ENCODE measurements around the gene CRHR1. TPM values are rescaled to one million over a fixed set of nuclear protein-coding genes. Genes with fewer than 3 reads are reported as not detected.
A peak's percentile ranks its signal among the peaks of the same experiment; 100 is the strongest.

The CRHR1 gene
- total RNA-seq, 2 experiments from 2014 or later, result not detected

DNA sequence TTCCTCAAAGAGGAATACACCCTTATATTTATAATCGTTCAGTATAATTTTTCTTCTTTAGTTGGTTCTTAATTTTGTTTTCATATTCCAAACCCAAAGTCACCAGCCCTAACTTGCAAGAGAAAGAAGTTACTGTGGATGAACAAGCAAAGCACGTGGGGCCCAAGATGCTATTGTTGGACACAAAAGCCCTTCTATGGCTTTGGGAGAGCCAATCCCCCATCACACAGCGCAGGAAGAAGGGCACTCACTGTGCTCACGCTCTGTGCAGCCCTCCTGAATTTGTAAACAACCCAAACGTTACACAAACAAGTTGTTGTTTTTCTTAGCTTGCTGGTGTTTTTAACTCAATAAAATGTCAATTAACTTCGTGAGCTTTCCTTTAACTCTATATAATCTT is 83.1 kb downstream of the CRHR1 start:
- Mint-ChIP-seq H3K27me3 (peaks cover 10% of the 10 kb centered on the region), H3K4me1 (ENCODE audit: low read depth) (peaks cover 5% of the 10 kb centered on the region), H3K27ac (no peak overlapping the region), H3K4me3 (no peak overlapping the region), H3K36me3 (ENCODE audit: low read depth) (no peaks in the 10 kb centered on the region), H3K9me3 (no peaks in the 10 kb centered on the region)
- TF ChIP-seq CTCF (IDR thresholded peaks at IDR 0.05), result no peak
- ChIA-PET POLR2A (no interaction called here), CTCF (interaction anchor here (1.1 kb wide), 2 partner anchors 15 to 27 kb away, joined by 3 to 5 read pairs; partner anchors contain the start of gene MAPT)
- DNase-seq (no peak), ATAC-seq (no peak)
- intact Hi-C loops (cut with micrococcal nuclease), result no loop called here

- peaks cover 5% of the 10 kb centered on the region for H3K4me1 Mint-ChIP-seq (ENCODE audit: low read depth)
- no peak overlapping the region for H3K27ac Mint-ChIP-seq
- no peaks in the 10 kb centered on the region for H3K9me3 Mint-ChIP-seq
- H3K36me3 Mint-ChIP-seq (ENCODE audit: low read depth), result no peaks in the 10 kb centered on the region
- ATAC-seq (no peak), DNase-seq (no peak)
- ChIA-PET CTCF (interaction anchor here (1.1 kb wide), 2 partner anchors 15 to 26 kb away, joined by 3 to 5 read pairs; partner anchors contain the start of gene MAPT), POLR2A (interaction anchor here (0.6 kb wide), 1 partner anchor 390 kb away, joined by 3 read pairs; no protein-coding TSS in a partner anchor)
- no peak for TF ChIP-seq CTCF (IDR thresholded peaks at IDR 0.05)
- no peak overlapping the region for H3K4me3 Mint-ChIP-seq
- intact Hi-C loops (cut with micrococcal nuclease), result no loop called here
- peaks cover 10% of the 10 kb centered on the region for H3K27me3 Mint-ChIP-seq
Measured at GRCh38 chr17:45867702-45868101, 83.6 kb downstream of the CRHR1 start.

DNA sequence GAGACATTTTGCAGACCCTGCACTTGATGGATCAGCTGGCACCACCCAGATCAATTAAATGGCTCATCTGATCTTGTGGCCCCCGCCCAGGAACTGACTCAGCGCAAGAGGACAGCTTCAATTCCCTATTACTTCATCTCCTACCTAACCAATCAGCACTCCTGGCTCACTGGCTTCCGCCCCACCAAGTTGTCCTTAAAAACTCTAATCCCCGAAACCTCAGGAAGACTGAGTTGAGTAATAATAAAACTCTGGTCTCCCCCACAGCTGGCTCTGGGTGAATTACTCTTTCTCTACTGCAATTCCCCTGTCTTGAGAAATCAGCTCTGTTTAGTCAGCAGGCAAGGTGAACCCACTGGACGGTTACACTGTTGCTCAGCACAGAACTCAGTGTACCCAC is 84.2 kb downstream of the CRHR1 start:
- ChIA-PET POLR2A (interaction anchor here (0.6 kb wide), 1 partner anchor 390 kb away, joined by 3 read pairs; no protein-coding TSS in a partner anchor), CTCF (interaction anchor here (1.1 kb wide), 1 partner anchor 26 kb away, joined by 5 read pairs; the partner anchor contains the start of gene MAPT)
- no peak overlapping the region for H3K27ac Mint-ChIP-seq
- ATAC-seq, result no peak
- peaks cover 10% of the 10 kb centered on the region for H3K27me3 Mint-ChIP-seq
- no peaks in the 10 kb centered on the region for H3K36me3 Mint-ChIP-seq (ENCODE audit: low read depth)
- DNase-seq, result no peak
- no peaks in the 10 kb centered on the region for H3K9me3 Mint-ChIP-seq
- H3K4me1 Mint-ChIP-seq (ENCODE audit: low read depth), result peaks cover 5% of the 10 kb centered on the region
- TF ChIP-seq CTCF (IDR thresholded peaks at IDR 0.05), result no peak
- intact Hi-C loops (cut with micrococcal nuclease), result no loop called here
- no peak overlapping the region for H3K4me3 Mint-ChIP-seq

- Mint-ChIP-seq H3K4me3 (no peak overlapping the region), H3K36me3 (ENCODE audit: low read depth) (no peaks in the 10 kb centered on the region), H3K27me3 (peaks cover 6% of the 10 kb centered on the region), H3K4me1 (ENCODE audit: low read depth) (peaks cover 11% of the 10 kb centered on the region), H3K9me3 (no peaks in the 10 kb centered on the region), H3K27ac (no peak overlapping the region)
- intact Hi-C loops (cut with micrococcal nuclease), result no loop called here
- ChIA-PET CTCF (interaction anchor here (1.1 to 1.3 kb wide), 3 partner anchors 19 to 277 kb away, joined by 3 to 5 read pairs (median 3); no protein-coding TSS in a partner anchor), POLR2A (no interaction called here)
- DNase-seq, result peak; percentile 28
- no peak for TF ChIP-seq CTCF (IDR thresholded peaks at IDR 0.05)
- no peak for ATAC-seq
Measured at GRCh38 chr17:45869676-45870341, 85.7 kb downstream of the CRHR1 start.

- no peak for TF ChIP-seq CTCF (IDR thresholded peaks at IDR 0.05)
- ChIA-PET POLR2A (no interaction called here), CTCF (interaction anchor here (1.3 kb wide), 2 partner anchors 19 to 278 kb away, joined by 3 to 5 read pairs; no protein-coding TSS in a partner anchor)
- Mint-ChIP-seq H3K27me3 (peaks cover 7% of the 10 kb centered on the region), H3K36me3 (ENCODE audit: low read depth) (no peaks in the 10 kb centered on the region), H3K4me1 (ENCODE audit: low read depth) (peaks cover 11% of the 10 kb centered on the region), H3K4me3 (no peak overlapping the region), H3K27ac (no peak overlapping the region), H3K9me3 (no peaks in the 10 kb centered on the region)
- no peak for ATAC-seq
- intact Hi-C loops (cut with micrococcal nuclease), result no loop called here
- DNase-seq, result no peak
Measured at GRCh38 chr17:45870342-45870974, 86.3 kb downstream of the CRHR1 start.
